GM21381 (cell line): Measurements from ENCODE around the gene EPHA6.
A peak's percentile ranks its signal among the peaks of the same experiment; 100 is the strongest.

Source experiments
- ATAC-seq: cut with Tn5 transposase; IDR thresholded peaks from one replicate; pipeline ENCODE4 v1.9.1; 2021; ENCODE audit warnings: mild to moderate bottlenecking, moderate library complexity; ENCODE audit not compliant: unreplicated experiment

EPHA6 gene

DNA sequence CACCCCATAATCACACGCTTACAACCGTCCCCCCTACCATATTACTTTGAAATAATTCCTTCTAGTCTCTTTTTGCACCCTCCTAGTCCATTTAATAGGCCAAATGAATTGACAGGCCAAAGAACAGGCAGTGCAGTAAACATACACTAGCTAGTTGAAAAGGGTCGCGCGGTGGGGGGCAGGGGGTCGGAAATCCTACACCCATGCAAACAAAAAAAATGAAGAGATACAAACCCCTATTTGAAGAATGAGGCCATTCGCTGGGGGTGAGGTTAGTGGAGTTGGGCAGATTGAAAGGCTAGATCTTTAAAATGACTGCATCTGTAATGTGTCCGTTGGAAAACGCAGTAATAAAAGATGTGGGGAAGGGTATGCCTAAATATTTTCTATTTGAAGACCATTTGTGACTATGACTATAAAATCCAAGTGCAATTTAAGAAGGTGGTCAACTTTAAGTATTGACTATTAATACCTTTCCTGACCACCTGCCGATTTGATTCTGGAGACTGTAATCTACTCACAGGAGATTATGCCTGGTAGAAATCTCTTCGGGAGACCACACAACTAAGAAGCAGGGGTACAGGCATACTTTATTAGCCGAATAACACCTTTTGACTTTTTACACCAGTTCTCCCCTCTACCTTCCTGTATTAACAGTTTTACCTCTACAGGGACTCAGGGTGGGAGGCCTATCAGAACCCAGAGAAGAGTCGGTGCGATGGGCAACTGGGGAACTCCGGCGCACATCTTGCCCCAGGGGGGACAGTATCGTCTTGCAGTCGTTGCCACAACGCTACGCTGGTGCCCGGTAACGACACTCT lies 949.4 kb downstream of the EPHA6 start:
- ATAC-seq: peak; percentile 42

DNA sequence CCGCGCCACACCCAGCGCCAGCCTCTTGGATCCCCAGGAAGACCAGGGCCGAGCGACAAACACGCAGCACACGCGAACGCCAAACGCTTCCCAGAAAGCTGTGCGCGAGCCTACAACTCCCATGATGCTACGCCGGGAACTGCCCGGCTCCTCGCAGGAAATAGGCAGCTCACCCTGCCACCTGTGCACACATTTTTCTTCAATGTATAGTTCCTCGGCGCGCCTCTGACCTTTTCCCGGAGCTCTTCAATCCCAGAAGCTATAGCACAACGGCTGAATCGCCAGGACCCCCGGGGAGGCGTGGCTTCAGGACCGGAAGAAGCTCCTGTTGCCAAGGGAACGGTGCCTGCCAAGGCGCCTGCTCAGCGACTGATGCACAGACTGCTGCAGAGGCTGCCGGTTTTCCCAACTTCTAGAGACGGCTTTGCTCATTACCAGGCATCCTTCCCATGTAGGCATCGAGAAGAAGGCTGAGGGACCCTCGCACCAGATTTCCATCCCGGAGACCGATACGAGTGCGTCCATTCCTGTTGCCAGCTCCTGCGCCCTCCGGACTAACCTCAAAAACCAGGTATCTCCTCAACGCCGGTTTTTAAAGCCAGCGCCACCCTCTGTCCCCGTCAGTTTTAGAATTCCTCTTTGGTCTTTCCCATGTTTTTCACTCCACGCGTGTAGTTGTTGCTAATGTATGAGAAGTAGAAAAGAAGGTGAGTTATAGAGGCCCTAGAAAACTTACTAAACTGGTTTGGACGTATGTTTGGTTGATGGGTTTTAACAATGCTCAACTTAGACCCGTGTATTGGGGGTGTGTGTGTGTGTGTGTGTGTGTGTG lies 950.2 kb downstream of the EPHA6 start, which contains the start of gene ARL6:
Gene ARL6, plus strand, starts transcription at position 352 of the 832 bp plus-strand sequence. CDS start 3,350 bp downstream, outside the sequence.
- ATAC-seq: peak; percentile 96

DNA sequence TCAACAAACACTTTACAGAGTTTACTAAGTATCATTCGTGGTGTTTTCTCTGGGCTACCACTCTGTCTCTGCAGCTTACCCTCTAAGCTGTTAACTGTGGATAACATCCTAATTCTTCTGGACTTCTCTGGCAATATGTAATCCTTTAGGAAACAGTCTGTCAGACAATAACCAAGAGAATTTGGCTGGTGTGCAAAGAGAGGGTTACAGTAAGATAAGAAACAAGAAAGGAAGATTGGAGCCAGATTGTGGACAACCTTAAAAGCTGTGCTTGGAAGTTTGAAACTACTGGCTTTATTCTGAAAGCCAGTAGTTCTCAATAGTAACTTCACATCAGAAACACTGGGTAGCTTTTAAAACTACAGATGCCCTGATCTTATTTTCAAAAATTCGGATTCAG lies 950.9 kb downstream of the EPHA6 start:
- ATAC-seq: no peak

- ATAC-seq: no peak
These were observed 958.5 kb downstream of the EPHA6 start for GRCh38 chr3:97772926-97773325.

GRCh38 chr3:97778152-97778551 lies 963.8 kb downstream of the EPHA6 start:
- ATAC-seq: no peak

DNA sequence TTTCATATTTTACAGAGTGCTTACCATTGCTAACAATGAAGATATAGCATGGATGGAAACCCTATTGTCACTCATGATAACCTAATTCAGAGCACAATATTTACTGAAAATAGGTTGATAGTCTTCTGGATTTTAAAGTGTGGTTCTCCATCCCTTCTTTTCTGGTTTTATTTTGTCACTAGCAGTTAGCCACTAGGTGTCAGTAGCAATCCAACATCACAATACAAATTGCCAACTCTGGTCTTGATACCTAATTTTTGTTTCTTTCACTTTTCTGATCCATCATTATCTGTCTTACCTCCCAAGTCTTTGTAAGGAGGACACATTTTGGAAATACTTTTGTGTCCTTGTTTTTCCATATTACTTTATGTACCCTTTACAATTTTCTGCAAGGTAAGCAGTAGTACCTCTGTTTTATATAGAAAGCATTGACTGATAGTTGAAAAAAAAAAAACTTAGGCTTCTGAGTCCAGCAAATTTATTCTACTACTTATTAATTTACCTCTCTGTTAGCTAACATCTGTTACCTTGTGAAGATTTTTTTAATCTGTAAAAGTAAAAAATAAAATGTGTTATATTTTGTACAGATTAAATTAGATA lies 979.1 kb downstream of the EPHA6 start:
- no peak for ATAC-seq

GRCh38 chr3:97795951-97796350 lies 981.6 kb downstream of the EPHA6 start:
- no peak for ATAC-seq
